Uterus (tissue), 2 donors: ENCODE measurements around the gene A2ML1.

Experiments used
- CTCF ChIP-seq, 4 experiments: fragments of 200-600 bp in 2 of 4; fragments of 450-650 bp in 2 of 4; sonication (generic) in 2 of 4; IDR thresholded peaks; one replicate each; pipeline ENCODE4 v1.5.1; 2016 to 2019; ENCODE audit warnings: antibody characterized with exemption in 4 of 4, mild to moderate bottlenecking in 2 of 4, moderate library complexity in 1 of 4
- POLR2A ChIP-seq, 2 donors: fragments of 450-650 bp; IDR thresholded peaks; one replicate each; pipeline ENCODE4 v1.6.1; 2016; ENCODE audit warnings: antibody characterized with exemption in 2 of 2, mild to moderate bottlenecking in 1 of 2, moderate library complexity in 1 of 2

DNA sequence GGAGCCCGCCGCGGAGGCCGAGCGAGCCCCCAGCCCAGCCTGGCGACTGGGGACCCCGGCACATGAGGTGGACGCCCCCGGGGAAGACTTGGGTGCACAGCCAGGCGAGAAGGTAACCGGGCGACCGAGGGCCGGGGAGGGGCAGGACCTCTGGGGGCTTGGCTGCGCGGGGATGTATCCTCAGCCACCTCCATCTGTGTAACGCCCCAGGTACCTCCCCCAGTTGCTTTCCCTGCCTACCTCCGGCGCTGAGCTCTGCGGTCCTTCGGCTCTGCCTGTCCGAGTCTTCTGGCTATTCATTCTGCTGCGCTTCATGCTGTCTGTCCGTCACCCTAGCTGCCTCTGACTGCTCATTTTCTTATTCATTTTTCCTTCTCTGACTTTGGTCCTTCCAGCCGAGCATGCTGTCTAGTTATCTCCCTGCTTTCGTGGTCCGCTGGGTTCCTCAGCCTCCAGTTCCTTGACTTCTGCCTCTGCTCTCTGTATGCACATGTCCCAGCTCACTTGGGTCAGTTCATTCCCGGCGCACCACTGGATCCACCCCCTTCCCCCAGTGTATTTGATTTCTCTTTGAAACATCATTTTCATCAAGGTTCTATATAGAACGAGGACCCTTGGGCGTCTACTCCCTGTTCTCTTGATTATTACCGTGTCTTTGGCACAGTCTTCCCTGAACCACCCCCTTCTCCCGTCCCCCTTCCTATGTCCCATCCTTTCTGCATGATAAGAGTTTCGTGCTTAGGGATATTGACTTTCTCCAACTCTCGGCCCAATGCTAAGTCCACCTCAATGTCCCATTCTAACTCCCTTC lies 92.5 kb downstream of the A2ML1 start:
- no peak for TF ChIP-seq CTCF (IDR thresholded peaks at IDR 0.05)
- TF ChIP-seq POLR2A (IDR thresholded peaks at IDR 0.05) = peak in 1 of 2 donors; percentile 8
